Stimulated activated naive CD4-positive, alpha-beta T cell treated with Interleukin-2 at 50 U/mL for 16 hours (primary cell): ENCODE measurements around the gene OR8B3.

Experiments
- DNase-seq: peaks from one replicate; lab custom pipeline; 2025; lab: John Stamatoyannopoulos, UW

OR8B3 gene

DNA sequence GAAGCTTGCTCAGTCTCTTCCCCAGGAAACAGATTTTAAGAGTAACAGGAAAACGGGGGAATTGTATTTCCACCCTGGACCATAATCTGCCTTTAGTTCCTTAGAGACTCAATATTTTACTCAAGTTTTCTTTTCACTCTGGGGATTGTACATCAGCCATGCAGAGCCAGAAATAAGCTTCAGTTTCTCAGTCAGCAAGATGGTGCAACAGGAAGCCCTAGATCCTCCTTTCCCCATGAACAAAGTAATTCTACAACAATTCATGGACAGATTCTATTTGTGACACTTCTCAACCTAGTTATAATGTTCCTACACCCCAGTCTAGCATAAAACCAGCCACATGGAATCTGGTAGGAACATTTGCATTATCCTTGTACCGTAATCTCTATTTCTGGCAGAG lies 39.3 kb downstream of the OR8B3 start:
- DNase-seq: no peak

DNA sequence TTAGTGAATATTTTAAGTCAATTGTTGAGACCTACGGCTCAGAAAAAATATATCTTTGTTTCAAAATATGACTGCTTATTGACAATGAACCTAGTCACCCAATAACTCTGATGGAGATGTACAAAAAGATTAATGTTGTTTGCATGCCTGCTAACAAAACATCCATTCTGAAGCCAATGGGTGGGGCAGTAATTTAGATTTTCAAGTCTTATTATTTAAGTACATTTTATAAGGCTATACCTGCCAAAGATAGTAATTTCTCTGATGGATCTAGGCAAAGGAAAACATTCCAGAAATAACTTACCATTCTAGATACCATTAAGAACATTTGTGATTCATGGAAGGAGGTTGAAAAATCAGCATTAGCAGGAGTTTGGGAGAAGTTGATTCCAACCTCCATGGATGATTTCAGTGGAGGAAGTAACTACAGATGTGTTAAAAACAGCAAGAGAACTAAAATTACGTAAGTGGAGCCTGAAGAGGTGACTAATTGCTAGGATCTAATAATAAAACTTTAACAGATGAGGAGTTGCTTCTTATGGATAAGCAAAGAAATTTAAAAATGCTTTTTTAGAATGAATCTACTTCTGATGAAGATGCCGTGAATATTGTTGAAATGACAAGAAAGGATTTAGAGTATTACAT lies 52.4 kb downstream of the OR8B3 start:
- no peak for DNase-seq
